ENCODE measurements around the gene DGKB. TPM values are rescaled to one million over a fixed set of nuclear protein-coding genes. Genes with fewer than 3 reads are reported as not detected.

DGKB gene
- total RNA-seq, 1 experiment from 2014 or later = not detected

GRCh38 chr7:14739168-14739840, 163.2 kb downstream of the DGKB start:
- Histone ChIP-seq H3K4me1 (ENCODE audit: control insufficient read depth, insufficient read depth, low read length) (no peaks in the 10 kb centered on the region), H3K27me3 (ENCODE audit: control insufficient read depth, insufficient read depth, low read length) (no peaks in the 10 kb centered on the region), H3K36me3 (ENCODE audit: control insufficient read depth, insufficient read depth, low read length) (no peaks in the 10 kb centered on the region), H3K9me3 (ENCODE audit: control insufficient read depth, insufficient read depth, low read depth, low read length) (peaks cover 23% of the 10 kb centered on the region; the same call in 1 of the 2 replicates), H3K27ac (ENCODE audit: low read length) (no peak overlapping the region), H3K4me3 (ENCODE audit: low read depth in 2 of 2, low read length in 2 of 2) (no peak overlapping the region)
- DNase-seq (ENCODE audit: low read depth, low spot score) = no peak
- CTCF ChIA-PET = no interaction called here
- ATAC-seq = no peak
- in situ Hi-C loops (cut with HindIII; ENCODE audit: low pct_unique_long_range_greater_than_20kb, low sequenced_read_pairs) = no loop called here
- intact Hi-C loops (cut with micrococcal nuclease; ENCODE audit: unreplicated experiment) = no loop called here
- no TSS peak for BruUV-seq (replicated peaks)
- TF ChIP-seq SIN3A (IDR thresholded peaks at IDR 0.05; ENCODE audit: borderline replicate concordance, insufficient read depth, low read depth, low read length) (no peak), CTCF (IDR thresholded peaks at IDR 0.05) (no peak), POLR2AphosphoS5 (IDR thresholded peaks at IDR 0.05; ENCODE audit: low read depth, low read length) (no peak), TCF7L2 (IDR thresholded peaks at IDR 0.05; ENCODE audit: low read depth, low read length) (no peak)
- TF ChIP-seq, protein P1, sequence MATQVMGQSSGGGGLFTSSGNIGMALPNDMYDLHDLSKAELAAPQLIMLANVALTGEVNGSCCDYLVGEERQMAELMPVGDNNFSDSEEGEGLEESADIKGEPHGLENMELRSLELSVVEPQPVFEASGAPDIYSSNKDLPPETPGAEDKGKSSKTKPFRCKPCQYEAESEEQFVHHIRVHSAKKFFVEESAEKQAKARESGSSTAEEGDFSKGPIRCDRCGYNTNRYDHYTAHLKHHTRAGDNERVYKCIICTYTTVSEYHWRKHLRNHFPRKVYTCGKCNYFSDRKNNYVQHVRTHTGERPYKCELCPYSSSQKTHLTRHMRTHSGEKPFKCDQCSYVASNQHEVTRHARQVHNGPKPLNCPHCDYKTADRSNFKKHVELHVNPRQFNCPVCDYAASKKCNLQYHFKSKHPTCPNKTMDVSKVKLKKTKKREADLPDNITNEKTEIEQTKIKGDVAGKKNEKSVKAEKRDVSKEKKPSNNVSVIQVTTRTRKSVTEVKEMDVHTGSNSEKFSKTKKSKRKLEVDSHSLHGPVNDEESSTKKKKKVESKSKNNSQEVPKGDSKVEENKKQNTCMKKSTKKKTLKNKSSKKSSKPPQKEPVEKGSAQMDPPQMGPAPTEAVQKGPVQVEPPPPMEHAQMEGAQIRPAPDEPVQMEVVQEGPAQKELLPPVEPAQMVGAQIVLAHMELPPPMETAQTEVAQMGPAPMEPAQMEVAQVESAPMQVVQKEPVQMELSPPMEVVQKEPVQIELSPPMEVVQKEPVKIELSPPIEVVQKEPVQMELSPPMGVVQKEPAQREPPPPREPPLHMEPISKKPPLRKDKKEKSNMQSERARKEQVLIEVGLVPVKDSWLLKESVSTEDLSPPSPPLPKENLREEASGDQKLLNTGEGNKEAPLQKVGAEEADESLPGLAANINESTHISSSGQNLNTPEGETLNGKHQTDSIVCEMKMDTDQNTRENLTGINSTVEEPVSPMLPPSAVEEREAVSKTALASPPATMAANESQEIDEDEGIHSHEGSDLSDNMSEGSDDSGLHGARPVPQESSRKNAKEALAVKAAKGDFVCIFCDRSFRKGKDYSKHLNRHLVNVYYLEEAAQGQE (IDR thresholded peaks at IDR 0.05; ENCODE audit: insufficient read depth in 1 of 2, low read depth in 2 of 2, low read length in 1 of 2) = no peak
- POLR2A ChIA-PET = no interaction called here

DNA sequence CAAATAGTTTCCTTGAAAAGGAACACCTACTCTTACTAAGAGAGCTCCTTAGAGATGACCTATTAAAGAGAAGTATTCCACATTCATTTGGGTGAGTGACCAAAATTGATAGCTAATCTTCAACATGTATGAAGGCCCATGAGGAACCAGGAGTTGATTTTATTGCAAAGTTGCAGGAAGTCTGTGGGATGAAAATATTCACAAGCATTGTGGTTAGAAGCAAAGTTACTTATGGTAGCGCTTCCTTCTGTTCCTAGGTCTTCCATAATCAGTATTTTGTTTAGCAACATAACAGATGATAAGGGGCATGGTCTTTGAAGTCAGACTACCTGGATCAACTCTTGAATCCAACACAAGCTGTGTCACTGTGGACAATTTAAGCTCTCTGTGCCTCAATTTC, 164.5 kb downstream of the DGKB start:
- no peak for TF ChIP-seq CTCF (IDR thresholded peaks at IDR 0.05)
- TF ChIP-seq TCF7L2 (IDR thresholded peaks at IDR 0.05; ENCODE audit: low read depth, low read length) = no peak
- no peak for TF ChIP-seq POLR2AphosphoS5 (IDR thresholded peaks at IDR 0.05; ENCODE audit: low read depth, low read length)
- TF ChIP-seq, protein P1 (IDR thresholded peaks at IDR 0.05; ENCODE audit: insufficient read depth in 1 of 2, low read depth in 2 of 2, low read length in 1 of 2) = no peak
- no peak for TF ChIP-seq SIN3A (IDR thresholded peaks at IDR 0.05; ENCODE audit: borderline replicate concordance, insufficient read depth, low read depth, low read length)
- CTCF ChIA-PET = no interaction called here
- Histone ChIP-seq H3K27ac (ENCODE audit: low read length) (no peak overlapping the region), H3K36me3 (ENCODE audit: control insufficient read depth, insufficient read depth, low read length) (no peaks in the 10 kb centered on the region), H3K9me3 (ENCODE audit: control insufficient read depth, insufficient read depth, low read depth, low read length) (peaks cover 16% of the 10 kb centered on the region; the same call in 1 of the 2 replicates), H3K4me3 (ENCODE audit: low read depth in 2 of 2, low read length in 2 of 2) (no peak overlapping the region), H3K4me1 (ENCODE audit: control insufficient read depth, insufficient read depth, low read length) (no peaks in the 10 kb centered on the region), H3K27me3 (ENCODE audit: control insufficient read depth, insufficient read depth, low read length) (no peaks in the 10 kb centered on the region)
- intact Hi-C loops (cut with micrococcal nuclease; ENCODE audit: unreplicated experiment) (no loop called here), in situ Hi-C loops (cut with HindIII; ENCODE audit: low pct_unique_long_range_greater_than_20kb, low sequenced_read_pairs) (no loop called here)
- POLR2A ChIA-PET = no interaction called here
- no peak for ATAC-seq
- no peak for DNase-seq (ENCODE audit: low read depth, low spot score)
- BruUV-seq (replicated peaks) = no TSS peak
